ENCODE results near the gene PTPRG.

PTPRG gene

GRCh38 chr3:62236016-62236415 is 674.6 kb downstream of the PTPRG start:
- Histone ChIP-seq H3K4me3 (ENCODE audit: low read length) (no peak overlapping the region), H3K36me3 (ENCODE audit: insufficient read depth, low read length) (peaks cover 3% of the 10 kb centered on the region; the same call in 1 of the 2 replicates), H3K9ac (ENCODE audit: low read depth, low read length) (no peak overlapping the region), H3K9me3 (ENCODE audit: insufficient read depth, low read depth, low read length) (no peaks in the 10 kb centered on the region), H3K27me3 (ENCODE audit: insufficient read depth, low read length) (no peaks in the 10 kb centered on the region), H3K27ac (ENCODE audit: low read depth, low read length) (no peak overlapping the region), H3K4me1 (ENCODE audit: insufficient read depth, low read length) (peaks cover 5% of the 10 kb centered on the region; the same call in 1 of the 2 replicates)
- 96% methylated on average over 3 of the region's 4 CpGs for WGBS

GRCh38 chr3:62237286-62237948 is 676.0 kb downstream of the PTPRG start:
- Histone ChIP-seq H3K4me3 (ENCODE audit: low read length) (no peak overlapping the region), H3K9ac (ENCODE audit: low read depth, low read length) (no peak overlapping the region), H3K27me3 (ENCODE audit: insufficient read depth, low read length) (no peaks in the 10 kb centered on the region), H3K27ac (ENCODE audit: low read depth, low read length) (no peak overlapping the region), H3K9me3 (ENCODE audit: insufficient read depth, low read depth, low read length) (no peaks in the 10 kb centered on the region), H3K4me1 (ENCODE audit: insufficient read depth, low read length) (peaks cover 19% of the 10 kb centered on the region), H3K36me3 (ENCODE audit: insufficient read depth, low read length) (peaks cover 3% of the 10 kb centered on the region; the same call in 1 of the 2 replicates)
- 96% methylated on average over 5 of the region's 5 CpGs for WGBS

GRCh38 chr3:62238003-62238402 is 676.6 kb downstream of the PTPRG start:
- H3K9ac ChIP-seq (ENCODE audit: low read depth, low read length): no peak overlapping the region
- H3K9me3 ChIP-seq (ENCODE audit: insufficient read depth, low read depth, low read length): no peaks in the 10 kb centered on the region
- 95% methylated on average over 5 of the region's 5 CpGs for WGBS
- H3K36me3 ChIP-seq (ENCODE audit: insufficient read depth, low read length): peaks cover 3% of the 10 kb centered on the region; the same call in 1 of the 2 replicates
- peaks cover 25% of the 10 kb centered on the region for H3K4me1 ChIP-seq (ENCODE audit: insufficient read depth, low read length)
- H3K27me3 ChIP-seq (ENCODE audit: insufficient read depth, low read length): no peaks in the 10 kb centered on the region
- H3K27ac ChIP-seq (ENCODE audit: low read depth, low read length): no peak overlapping the region
- H3K4me3 ChIP-seq (ENCODE audit: low read length): no peak overlapping the region

GRCh38 chr3:62238431-62238830 is 677.1 kb downstream of the PTPRG start:
- Histone ChIP-seq H3K9ac (ENCODE audit: low read depth, low read length) (no peak overlapping the region), H3K27me3 (ENCODE audit: insufficient read depth, low read length) (no peaks in the 10 kb centered on the region), H3K27ac (ENCODE audit: low read depth, low read length) (no peak overlapping the region), H3K4me3 (ENCODE audit: low read length) (no peak overlapping the region), H3K36me3 (ENCODE audit: insufficient read depth, low read length) (peaks cover 2% of the 10 kb centered on the region; the same call in 1 of the 2 replicates), H3K4me1 (ENCODE audit: insufficient read depth, low read length) (peaks cover 29% of the 10 kb centered on the region), H3K9me3 (ENCODE audit: insufficient read depth, low read depth, low read length) (no peaks in the 10 kb centered on the region)

- WGBS: 93% methylated on average over 3 of the region's 4 CpGs
These were observed 679.9 kb downstream of the PTPRG start for GRCh38 chr3:62241279-62241678.

GRCh38 chr3:62242831-62243509 is 681.6 kb downstream of the PTPRG start:
- H3K4me3 ChIP-seq (ENCODE audit: low read length): no peak overlapping the region
- no peaks in the 10 kb centered on the region for H3K27me3 ChIP-seq (ENCODE audit: insufficient read depth, low read length)
- 48% methylated on average over 12 of the region's 12 CpGs for WGBS
- H3K9ac ChIP-seq (ENCODE audit: low read depth, low read length): no peak overlapping the region
- H3K36me3 ChIP-seq (ENCODE audit: insufficient read depth, low read length): peaks cover 4% of the 10 kb centered on the region; the same call in 1 of the 2 replicates
- peaks cover 62% of the 10 kb centered on the region for H3K4me1 ChIP-seq (ENCODE audit: insufficient read depth, low read length)
- H3K9me3 ChIP-seq (ENCODE audit: insufficient read depth, low read depth, low read length): no peaks in the 10 kb centered on the region
- peak overlapping the region; percentile 4; the same call in 1 of the 2 replicates for H3K27ac ChIP-seq (ENCODE audit: low read depth, low read length)

More at GRCh38 chr3:62241279-62241678, 679.9 kb downstream of the PTPRG start:
- no peak overlapping the region for H3K27ac ChIP-seq (ENCODE audit: low read depth, low read length)
- peaks cover 48% of the 10 kb centered on the region for H3K4me1 ChIP-seq (ENCODE audit: insufficient read depth, low read length)
- H3K4me3 ChIP-seq (ENCODE audit: low read length): no peak overlapping the region
- H3K9me3 ChIP-seq (ENCODE audit: insufficient read depth, low read depth, low read length): no peaks in the 10 kb centered on the region
- H3K36me3 ChIP-seq (ENCODE audit: insufficient read depth, low read length): peaks cover 4% of the 10 kb centered on the region; the same call in 1 of the 2 replicates
- no peak overlapping the region for H3K9ac ChIP-seq (ENCODE audit: low read depth, low read length)
- H3K27me3 ChIP-seq (ENCODE audit: insufficient read depth, low read length): no peaks in the 10 kb centered on the region

- Histone ChIP-seq H3K27ac (ENCODE audit: low read depth, low read length) (peak overlapping the region; percentile 39; the same call in 1 of the 2 replicates), H3K9ac (ENCODE audit: low read depth, low read length) (no peak overlapping the region), H3K4me1 (ENCODE audit: insufficient read depth, low read length) (peaks cover 59% of the 10 kb centered on the region), H3K36me3 (ENCODE audit: insufficient read depth, low read length) (peaks cover 8% of the 10 kb centered on the region; the same call in 1 of the 2 replicates), H3K27me3 (ENCODE audit: insufficient read depth, low read length) (no peaks in the 10 kb centered on the region), H3K9me3 (ENCODE audit: insufficient read depth, low read depth, low read length) (no peaks in the 10 kb centered on the region), H3K4me3 (ENCODE audit: low read length) (no peak overlapping the region)
- WGBS: 63% methylated on average over 2 of the region's 2 CpGs
These were observed 684.7 kb downstream of the PTPRG start for GRCh38 chr3:62246094-62246493.

GRCh38 chr3:62246985-62247384 is 685.6 kb downstream of the PTPRG start:
- Histone ChIP-seq H3K27ac (ENCODE audit: low read depth, low read length) (no peak overlapping the region), H3K9me3 (ENCODE audit: insufficient read depth, low read depth, low read length) (no peaks in the 10 kb centered on the region), H3K27me3 (ENCODE audit: insufficient read depth, low read length) (no peaks in the 10 kb centered on the region), H3K36me3 (ENCODE audit: insufficient read depth, low read length) (peaks cover 8% of the 10 kb centered on the region; the same call in 1 of the 2 replicates), H3K4me3 (ENCODE audit: low read length) (no peak overlapping the region), H3K4me1 (ENCODE audit: insufficient read depth, low read length) (peaks cover 50% of the 10 kb centered on the region), H3K9ac (ENCODE audit: low read depth, low read length) (no peak overlapping the region)
- 72% methylated on average over 1 of the region's 1 CpG for WGBS

GRCh38 chr3:62248734-62249483 is 687.5 kb downstream of the PTPRG start:
- Histone ChIP-seq H3K27ac (ENCODE audit: low read depth, low read length) (0 out of 2 replicates have a peak overlapping the region, but pooled peaks have one; percentile 12), H3K36me3 (ENCODE audit: insufficient read depth, low read length) (peaks cover 6% of the 10 kb centered on the region; the same call in 1 of the 2 replicates), H3K9ac (ENCODE audit: low read depth, low read length) (no peak overlapping the region), H3K9me3 (ENCODE audit: insufficient read depth, low read depth, low read length) (no peaks in the 10 kb centered on the region), H3K27me3 (ENCODE audit: insufficient read depth, low read length) (no peaks in the 10 kb centered on the region), H3K4me3 (ENCODE audit: low read length) (no peak overlapping the region), H3K4me1 (ENCODE audit: insufficient read depth, low read length) (peaks cover 32% of the 10 kb centered on the region)
- 93% methylated on average over 1 of the region's 1 CpG for WGBS

- Histone ChIP-seq H3K9ac (ENCODE audit: low read depth, low read length) (no peak overlapping the region), H3K4me3 (ENCODE audit: low read length) (no peak overlapping the region), H3K27ac (ENCODE audit: low read depth, low read length) (no peak overlapping the region), H3K27me3 (ENCODE audit: insufficient read depth, low read length) (no peaks in the 10 kb centered on the region), H3K9me3 (ENCODE audit: insufficient read depth, low read depth, low read length) (no peaks in the 10 kb centered on the region), H3K36me3 (ENCODE audit: insufficient read depth, low read length) (0 out of 2 replicates have a peak, but pooled peaks cover 7% of the 10 kb centered on the region), H3K4me1 (ENCODE audit: insufficient read depth, low read length) (peaks cover 32% of the 10 kb centered on the region)
- WGBS: 90% methylated on average over 1 of the region's 1 CpG
These were observed 688.1 kb downstream of the PTPRG start for GRCh38 chr3:62249484-62249776.

All from HUES64 (cell line).